Activated gamma-delta T cell treated with Interleukin-2 at 50 U/mL for 16 hours (primary cell): Measurements from ENCODE around the gene DUOX1.
A peak's percentile ranks its signal among the peaks of the same experiment; 100 is the strongest.

Experiments
- DNase-seq: peaks from one replicate; pipeline ENCODE4 v3.0.0-alpha.2; 2020

Gene DUOX1

GRCh38 chr15:45106002-45106790, 23.6 kb upstream of the DUOX1 start:
- DNase-seq, result no peak

- no peak for DNase-seq
Observed at GRCh38 chr15:45107941-45108630, 21.7 kb upstream of the DUOX1 start.

GRCh38 chr15:45110256-45110820, 19.5 kb upstream of the DUOX1 start:
- no peak for DNase-seq

GRCh38 chr15:45111390-45112142, 18.2 kb upstream of the DUOX1 start:
- no peak for DNase-seq

- no peak for DNase-seq
Observed at GRCh38 chr15:45112143-45112590, 17.6 kb upstream of the DUOX1 start.

- DNase-seq, result no peak
Observed at GRCh38 chr15:45112591-45113379, 17.0 kb upstream of the DUOX1 start.

GRCh38 chr15:45113380-45113990, 16.3 kb upstream of the DUOX1 start:
- DNase-seq, result no peak

GRCh38 chr15:45114076-45114750, 15.6 kb upstream of the DUOX1 start, which contains the start of the genes DUOX2 and DUOXA2:
Gene DUOX2, minus strand, starts transcription at chr15:45114172. Its CDS starts 761 bp downstream, at chr15:45113411.
Gene DUOXA2, plus strand, starts transcription at chr15:45114326. Its CDS starts 280 bp downstream, at chr15:45114606.
- DNase-seq, result no peak

- no peak for DNase-seq
Observed at GRCh38 chr15:45114751-45115085, 15.1 kb upstream of the DUOX1 start.

- no peak for DNase-seq
Observed at GRCh38 chr15:45115312-45115820, 14.4 kb upstream of the DUOX1 start.

- no peak for DNase-seq
Observed at GRCh38 chr15:45116006-45116481, 13.8 kb upstream of the DUOX1 start.

GRCh38 chr15:45116482-45117307, 13.1 kb upstream of the DUOX1 start:
- no peak for DNase-seq

- DNase-seq, result no peak
Observed at GRCh38 chr15:45117308-45118130, 12.3 kb upstream of the DUOX1 start.

GRCh38 chr15:45118131-45118588, 11.6 kb upstream of the DUOX1 start:
- peak; percentile 84 for DNase-seq

GRCh38 chr15:45118996-45119395, 10.8 kb upstream of the DUOX1 start:
- no peak for DNase-seq

GRCh38 chr15:45120081-45120972, 9.5 kb upstream of the DUOX1 start:
- no peak for DNase-seq

GRCh38 chr15:45121020-45121419, 8.8 kb upstream of the DUOX1 start:
- no peak for DNase-seq
